Caco-2 (cell line): ENCODE data around the gene ZFYVE9. TPM values are rescaled to one million over a fixed set of nuclear protein-coding genes. Genes with fewer than 3 reads are reported as not detected.
"Not testable (repeated sequence)": the region's sequence is repeated elsewhere in the genome, so short reads cannot be mapped to it uniquely, and the experiment has no call there.

Experiments used
- BruUV-seq: library from RNA; stranded (reverse); fragments of 400-500 nt; replicated peaks from 2 replicates; lab custom pipeline; 2021; lab: Mats Ljungman, UMichigan
- CTCF ChIA-PET: fragments of 300-600 bp; sonication (Branson Sonifier 250); formaldehyde crosslinking; loops from one replicate; lab custom pipeline; 2022; ENCODE audit warnings: antibody characterized with exemption; lab: Charles Lee
- POLR2A ChIA-PET: fragments of 300-600 bp; sonication (Branson Sonifier 250); formaldehyde crosslinking; loops from one replicate; lab custom pipeline; 2022; ENCODE audit warnings: antibody characterized with exemption; lab: Charles Lee
- DNase-seq, 2 experiments: peaks; one replicate each; pipeline versions ENCODE4 v3.0.0 to v3.0.0-alpha.2; 2020 to 2022
- H3K27me3 ChIP-seq: replicated peaks from 2 replicates; pipeline ENCODE4 v1.6.0; 2011; ENCODE audit warnings: low read length; ENCODE audit not compliant: control insufficient read depth, insufficient read depth
- H3K36me3 ChIP-seq: 2 replicates; pipeline ENCODE4 v1.5.1; 2011; ENCODE audit warnings: low read length; ENCODE audit not compliant: control insufficient read depth, insufficient read depth
- H3K4me1 ChIP-seq: fragments of 250-450 bp; sonication (Bioruptor Pico); 2 replicates; pipeline ENCODE4 v1.5.1; 2020; ENCODE audit warnings: mild to moderate bottlenecking
- H3K4me3 ChIP-seq: 2 replicates; pipeline ENCODE4 v1.5.1; 2011; ENCODE audit warnings: low read depth, mild to moderate bottlenecking, control low read depth, low read length
- H3K9me3 ChIP-seq: fragments of 250-450 bp; sonication (Bioruptor Pico); 2 replicates; pipeline ENCODE4 v1.5.1; 2020; ENCODE audit warnings: mild to moderate bottlenecking, moderate library complexity
- H3K27ac Mint-ChIP-seq: one replicate; pipeline ENCODE4 v1.8.0; 2022; ENCODE audit warnings: mixed read lengths; ENCODE audit not compliant: unreplicated experiment
- H3K27me3 Mint-ChIP-seq: one replicate; pipeline ENCODE4 v1.8.0; 2022; ENCODE audit warnings: mixed read lengths; ENCODE audit not compliant: insufficient read depth, unreplicated experiment
- H3K36me3 Mint-ChIP-seq: one replicate; pipeline ENCODE4 v1.8.0; 2022; ENCODE audit warnings: mild to moderate bottlenecking, mixed read lengths; ENCODE audit not compliant: insufficient read depth, unreplicated experiment
- H3K4me1 Mint-ChIP-seq: one replicate; pipeline ENCODE4 v1.8.0; 2022; ENCODE audit warnings: low read depth, mixed read lengths; ENCODE audit not compliant: unreplicated experiment
- H3K4me3 Mint-ChIP-seq: one replicate; pipeline ENCODE4 v1.8.0; 2022; ENCODE audit warnings: mild to moderate bottlenecking, moderate library complexity, mixed read lengths; ENCODE audit not compliant: unreplicated experiment
- H3K9me3 Mint-ChIP-seq: one replicate; pipeline ENCODE4 v1.8.0; 2022; ENCODE audit warnings: mixed read lengths; ENCODE audit not compliant: unreplicated experiment
- CTCF ChIP-seq, 2 experiments: fragments of 200-600 bp in 1 of 2; IDR thresholded peaks; 1 replicate in 1 of 2; 2 replicates in 1 of 2; pipeline versions ENCODE4 v1.5.1 to v1.8.0; 2011 to 2022; ENCODE audit warnings: antibody characterized with exemption in 1 of 2, control low read depth in 1 of 2, inconsistent platforms in 1 of 2, low read depth in 1 of 2, low read length in 1 of 2, mild to moderate bottlenecking in 1 of 2, moderate library complexity in 1 of 2; ENCODE audit not compliant: insufficient read depth in 1 of 2, severe bottlenecking in 1 of 2, unreplicated experiment in 1 of 2
- intact Hi-C: fragments of 100-400 bp; cut with micrococcal nuclease; formaldehyde crosslinking; loops from one replicate; pipeline ENCODE4 v1.10.0; 2022; ENCODE audit not compliant: unreplicated experiment
- total RNA-seq: library from RNA; stranded (reverse); gene quantifications from 2 replicates; pipeline ENCODE4 v1.2.3, GENCODE V29; 2022

Gene ZFYVE9
- total RNA-seq, 1 experiment from 2014 or later = 18.4 TPM

GRCh38 chr1:52142220-52143183, 613 bp downstream of the ZFYVE9 start:
- peak overlapping the region; percentile 88 for H3K4me3 ChIP-seq
- Mint-ChIP-seq H3K27me3 (no peaks in the 10 kb centered on the region), H3K27ac (peak overlapping the region; percentile 71), H3K36me3 (peaks cover 7% of the 10 kb centered on the region), H3K9me3 (no peaks in the 10 kb centered on the region), H3K4me3 (peak overlapping the region; percentile 81), H3K4me1 (peaks cover 14% of the 10 kb centered on the region)
- TF ChIP-seq CTCF (IDR thresholded peaks at IDR 0.05; ENCODE audit: insufficient read depth in 1 of 2, low read depth in 1 of 2, low read length in 1 of 2, severe bottlenecking in 1 of 2, unreplicated experiment in 1 of 2) = peak in 1 of 2 experiments; percentile 7
- intact Hi-C loops = loop anchor here (1.0 to 5.0 kb wide), 2 partner anchors 140 to 154 kb away; no protein-coding TSS in a partner anchor
- CTCF ChIA-PET = interaction anchor here (0.6 to 1.2 kb wide), 3 partner anchors 11 to 137 kb away, joined by 3 read pairs; no protein-coding TSS in a partner anchor
- no peaks in the 10 kb centered on the region for H3K9me3 ChIP-seq
- no TSS peak for BruUV-seq
- no peaks in the 10 kb centered on the region for H3K36me3 ChIP-seq
- H3K4me1 ChIP-seq = peaks cover 9% of the 10 kb centered on the region
- no peaks in the 10 kb centered on the region for H3K27me3 ChIP-seq
- DNase-seq = peak; percentile 37 to 47
- POLR2A ChIA-PET = no interaction called here

GRCh38 chr1:52145137-52145536, 3.2 kb downstream of the ZFYVE9 start:
- H3K9me3 Mint-ChIP-seq = no peaks in the 10 kb centered on the region
- ChIA-PET POLR2A (no interaction called here), CTCF (interaction anchor here (0.7 kb wide), 1 partner anchor 10 kb away, joined by 4 read pairs; no protein-coding TSS in a partner anchor)
- no peaks in the 10 kb centered on the region for H3K27me3 Mint-ChIP-seq
- Histone ChIP-seq H3K9me3 (no peaks in the 10 kb centered on the region), H3K36me3 (no peaks in the 10 kb centered on the region), H3K27me3 (no peaks in the 10 kb centered on the region), H3K4me1 (peaks cover 9% of the 10 kb centered on the region), H3K4me3 (no peak overlapping the region)
- DNase-seq = no peak
- H3K36me3 Mint-ChIP-seq = peaks cover 7% of the 10 kb centered on the region
- H3K27ac Mint-ChIP-seq = no peak overlapping the region
- H3K4me3 Mint-ChIP-seq = no peak overlapping the region
- H3K4me1 Mint-ChIP-seq = peaks cover 7% of the 10 kb centered on the region
- no peak for TF ChIP-seq CTCF (IDR thresholded peaks at IDR 0.05; ENCODE audit: insufficient read depth in 1 of 2, low read depth in 1 of 2, low read length in 1 of 2, severe bottlenecking in 1 of 2, unreplicated experiment in 1 of 2)
- no TSS peak for BruUV-seq
- intact Hi-C loops = no loop called here

GRCh38 chr1:52150445-52150844, 8.6 kb downstream of the ZFYVE9 start:
- H3K27ac Mint-ChIP-seq, DNase-seq, H3K4me1 Mint-ChIP-seq, H3K27me3 ChIP-seq, H3K4me3 Mint-ChIP-seq, intact Hi-C loops, BruUV-seq, CTCF ChIA-PET, POLR2A ChIA-PET, H3K4me3 ChIP-seq, H3K36me3 ChIP-seq, H3K36me3 Mint-ChIP-seq, H3K27me3 Mint-ChIP-seq, H3K9me3 ChIP-seq, H3K4me1 ChIP-seq, H3K9me3 Mint-ChIP-seq: not testable (repeated sequence)
